HepG2 (cell line): Measurements from ENCODE around the gene TMEM116. TPM values are rescaled to one million over a fixed set of nuclear protein-coding genes. Genes with fewer than 3 reads are reported as not detected.

Experiments used
- ATAC-seq: fragments of 200-7000 bp; cut with Tn5 transposase; 3 replicates; pipeline ENCODE4 v1.9.1; 2020; ENCODE audit warnings: mild to moderate bottlenecking, moderate library complexity
- BruUV-seq: library from RNA; stranded (reverse); fragments of 400-500 nt; replicated peaks from 2 replicates; lab custom pipeline; 2021; lab: Mats Ljungman, UMichigan
- CTCF ChIA-PET: fragments of 300-600 bp; formaldehyde crosslinking; extraction: SDS; loops from one replicate; lab custom pipeline; 2021; ENCODE audit warnings: low total read pairs, inconsistent platforms, low intra/inter-chr PET ratio; lab: Yijun Ruan, JAX
- POLR2A ChIA-PET: fragments of 350-600 bp; sonication (Branson Sonifier 250); formaldehyde crosslinking; loops from one replicate; lab custom pipeline; 2020; ENCODE audit warnings: antibody characterized with exemption, inconsistent platforms; lab: Yijun Ruan, JAX
- DNase-seq: peaks from one replicate; pipeline ENCODE4 v3.0.0-alpha.2; 2015; ENCODE audit warnings: low spot score
- FAIRE-seq: peaks from 3 replicates; lab custom pipeline; 2011; peaks lifted over from hg19 to GRCh38; lab: Jason Lieb, UNC
- H2AFZ ChIP-seq: one replicate; pipeline ENCODE4 v1.6.1; 2011; ENCODE audit warnings: low read length, inconsistent platforms
- H3K27ac ChIP-seq: fragments of 300-600 bp; 3 replicates; pipeline ENCODE4 v1.8.0; 2011; ENCODE audit warnings: mixed run types, mild to moderate bottlenecking, mixed read lengths, low read length, inconsistent platforms; ENCODE audit not compliant: insufficient read depth; ENCODE audit errors: extremely low read length
- H3K27me3 ChIP-seq, 2 experiments: fragments of 200-600 bp in 1 of 2; 2 replicates in 1 of 2; 3 replicates in 1 of 2; pipeline versions ENCODE4 v1.6.0 to v1.8.0; 2011; ENCODE audit warnings: low read length in 2 of 2, mild to moderate bottlenecking in 2 of 2, moderate library complexity in 2 of 2, inconsistent platforms in 1 of 2; ENCODE audit not compliant: insufficient read depth in 2 of 2, control insufficient read depth in 1 of 2
- H3K36me3 ChIP-seq, 2 experiments: fragments of 200-600 bp in 1 of 2; replicated peaks in 1 of 2; 2 replicates in 1 of 2; 3 replicates in 1 of 2; pipeline versions ENCODE4 v1.5.1 to v1.8.0; 2011; ENCODE audit warnings: low read length in 2 of 2, inconsistent platforms in 1 of 2; ENCODE audit not compliant: insufficient read depth in 2 of 2, control insufficient read depth in 1 of 2
- H3K4me1 ChIP-seq: 2 replicates; pipeline ENCODE4 v1.5.1; 2012; ENCODE audit warnings: low read length, inconsistent platforms; ENCODE audit not compliant: insufficient read depth
- H3K4me2 ChIP-seq: 2 replicates; pipeline ENCODE4 v1.6.0; 2011; ENCODE audit warnings: low read depth, low read length, inconsistent platforms
- H3K4me3 ChIP-seq, 3 experiments: fragments of 200-600 bp in 1 of 3; sonication (generic), shearing (Covaris generic) in 1 of 3; replicated peaks in 1 of 3; 2 replicates each; pipeline ENCODE4 v1.5.1; 2011 to 2016; ENCODE audit warnings: low read length in 3 of 3, inconsistent platforms in 2 of 3, low read depth in 2 of 3, mild to moderate bottlenecking in 2 of 3, control low read depth in 1 of 3, mixed read lengths in 1 of 3; ENCODE audit not compliant: insufficient read depth in 1 of 3
- H3K79me2 ChIP-seq: one replicate; pipeline ENCODE4 v1.6.1; 2011; ENCODE audit warnings: low read length, inconsistent platforms; ENCODE audit not compliant: insufficient read depth
- H3K9ac ChIP-seq: 2 replicates; pipeline ENCODE4 v1.6.0; 2011; ENCODE audit warnings: mild to moderate bottlenecking, low read depth, low read length, inconsistent platforms; ENCODE audit not compliant: insufficient read depth
- H3K9me3 ChIP-seq: 2 replicates; pipeline ENCODE4 v1.5.1; 2012; ENCODE audit warnings: mild to moderate bottlenecking, low read length
- H4K20me1 ChIP-seq: 2 replicates; pipeline ENCODE4 v1.6.0; 2011; ENCODE audit warnings: inconsistent platforms, mild to moderate bottlenecking, low read length, moderate library complexity; ENCODE audit not compliant: insufficient read depth
- PITX1 ChIP-seq: sonication (generic); formaldehyde crosslinking; IDR thresholded peaks from 2 replicates; pipeline ENCODE4 v1.5.1; 2020; ENCODE audit warnings: mild to moderate bottlenecking, missing genetic modification reagents
- POLR2AphosphoS2 ChIP-seq: IDR thresholded peaks from 2 replicates; pipeline ENCODE4 v1.6.1; 2011; ENCODE audit warnings: low read depth, low read length, improper control_type of control experiment
- RARG ChIP-seq: sonication (generic); formaldehyde crosslinking; IDR thresholded peaks from 2 replicates; pipeline ENCODE4 v1.4.0; 2020; ENCODE audit warnings: low read depth, mild to moderate bottlenecking, missing genetic modification reagents
- ZKSCAN1 ChIP-seq: fragments of 150-350 bp; IDR thresholded peaks from 2 replicates; pipeline ENCODE4 v1.6.1; 2014; ENCODE audit warnings: low read length
- ZNF160 ChIP-seq: sonication (generic); formaldehyde crosslinking; IDR thresholded peaks from 2 replicates; pipeline ENCODE4 v1.8.0; 2022; ENCODE audit warnings: mild to moderate bottlenecking, inconsistent platforms, missing genetic modification reagents
- ZNF567 ChIP-seq: sonication (generic); formaldehyde crosslinking; IDR thresholded peaks from 2 replicates; pipeline ENCODE4 v1.8.1; 2023; ENCODE audit warnings: mild to moderate bottlenecking, missing genetic modification reagents, borderline replicate concordance
- ZSCAN20 ChIP-seq: sonication (generic); formaldehyde crosslinking; IDR thresholded peaks from 2 replicates; pipeline ENCODE4 v1.4.0; 2020; ENCODE audit warnings: missing genetic modification reagents, mild to moderate bottlenecking, borderline replicate concordance
- WGBS: methylation state at CpG from one replicate; pipeline ENCODE4 v1.1.6; 2017; ENCODE audit warnings: low lambda C conversion rate; 5-methylcytosine and 5-hydroxymethylcytosine counted together
- in situ Hi-C: cut with HindIII; loops from 2 replicates; pipeline ENCODE4 v1.10.0; 2017; ENCODE audit warnings: low pct_unique_long_range_greater_than_20kb; ENCODE audit not compliant: extremely low pct_ligation_motif_present
- intact Hi-C: fragments of 100-400 bp; cut with micrococcal nuclease; formaldehyde crosslinking; loops from one replicate; pipeline ENCODE4 v1.10.0; 2022; ENCODE audit not compliant: unreplicated experiment
- polyA plus RNA-seq, 8 experiments: library from polyadenylated mRNA; depleted of rRNA in 3 of 8; stranded (reverse) in 7 of 8; unstranded in 1 of 8; fragments of >200 nt; fragmentation: Illumina TruSeq in 4 of 8; extraction: Trizol in 4 of 8; gene quantifications; 2 replicates each; pipeline versions ENCODE4 v1.2.1 to v1.2.3, GENCODE V29; 2011 to 2016; ENCODE audit warnings: low read depth in 4 of 8, missing spikeins in 1 of 8, mixed read lengths in 1 of 8; ENCODE audit not compliant: insufficient read depth in 1 of 8
- total RNA-seq, 5 experiments: library from RNA; depleted of rRNA; stranded (reverse); fragments of >200 nt; fragmentation: Illumina TruSeq; extraction: Trizol; gene quantifications; 2 replicates each; pipeline ENCODE4 v1.2.3, GENCODE V29; 2016; ENCODE audit warnings: low read depth in 1 of 5
- TF ChIP-seq, protein P1 (sequence below): sonication (generic); formaldehyde crosslinking; IDR thresholded peaks from 2 replicates; pipeline ENCODE4 v1.4.0; 2020; ENCODE audit warnings: missing genetic modification reagents
- TF ChIP-seq, protein P2 (sequence below): sonication (generic); formaldehyde crosslinking; IDR thresholded peaks from 2 replicates; pipeline ENCODE4 v1.4.0; 2020; ENCODE audit warnings: missing genetic modification reagents, borderline replicate concordance
- TF ChIP-seq, protein P3 (sequence below): sonication (generic); formaldehyde crosslinking; IDR thresholded peaks from 2 replicates; pipeline ENCODE4 v1.5.0; 2020; ENCODE audit warnings: mild to moderate bottlenecking, missing genetic modification reagents
- TF ChIP-seq, protein P4 (sequence below): sonication (generic); formaldehyde crosslinking; IDR thresholded peaks from 2 replicates; pipeline ENCODE4 v1.4.0; 2020; ENCODE audit warnings: mild to moderate bottlenecking, missing genetic modification reagents
- TF ChIP-seq, protein P5 (sequence below): IDR thresholded peaks from 2 replicates; pipeline ENCODE4 v1.6.1; 2016

The TMEM116 gene
- total and polyA plus RNA-seq, 2 of the 13 experiments (the other 11 are each of a cell fraction or from before 2014, with no cell fraction given), result 14.0 to 17.8 TPM

DNA sequence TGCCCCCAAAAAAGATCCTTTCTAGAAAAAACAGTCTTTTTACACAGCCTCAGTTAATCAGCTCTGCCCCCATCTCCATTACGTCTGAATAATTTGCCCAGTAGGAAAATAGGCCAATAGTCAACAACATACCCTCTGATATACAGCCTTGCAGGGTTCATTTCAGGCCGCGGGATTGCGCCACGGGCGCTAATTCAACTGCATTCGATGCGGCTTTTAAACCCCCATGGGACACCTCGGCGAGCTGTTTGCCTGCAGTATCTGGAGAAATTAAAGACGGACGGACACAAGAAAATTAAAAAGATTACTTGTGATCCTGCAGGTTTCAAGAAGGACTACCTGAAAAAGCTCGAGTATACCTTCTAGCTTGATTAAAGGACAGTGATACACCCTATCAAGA, 36.4 kb upstream of the TMEM116 start:
- TF ChIP-seq, protein P1, sequence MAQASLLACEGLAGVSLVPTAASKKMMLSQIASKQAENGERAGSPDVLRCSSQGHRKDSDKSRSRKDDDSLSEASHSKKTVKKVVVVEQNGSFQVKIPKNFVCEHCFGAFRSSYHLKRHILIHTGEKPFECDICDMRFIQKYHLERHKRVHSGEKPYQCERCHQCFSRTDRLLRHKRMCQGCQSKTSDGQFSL (CRISPR knock-in tag), result no peak
- TF ChIP-seq ZKSCAN1, result no peak
- no peak for TF ChIP-seq ZNF567 (CRISPR knock-in tag)
- TF ChIP-seq, protein P2, sequence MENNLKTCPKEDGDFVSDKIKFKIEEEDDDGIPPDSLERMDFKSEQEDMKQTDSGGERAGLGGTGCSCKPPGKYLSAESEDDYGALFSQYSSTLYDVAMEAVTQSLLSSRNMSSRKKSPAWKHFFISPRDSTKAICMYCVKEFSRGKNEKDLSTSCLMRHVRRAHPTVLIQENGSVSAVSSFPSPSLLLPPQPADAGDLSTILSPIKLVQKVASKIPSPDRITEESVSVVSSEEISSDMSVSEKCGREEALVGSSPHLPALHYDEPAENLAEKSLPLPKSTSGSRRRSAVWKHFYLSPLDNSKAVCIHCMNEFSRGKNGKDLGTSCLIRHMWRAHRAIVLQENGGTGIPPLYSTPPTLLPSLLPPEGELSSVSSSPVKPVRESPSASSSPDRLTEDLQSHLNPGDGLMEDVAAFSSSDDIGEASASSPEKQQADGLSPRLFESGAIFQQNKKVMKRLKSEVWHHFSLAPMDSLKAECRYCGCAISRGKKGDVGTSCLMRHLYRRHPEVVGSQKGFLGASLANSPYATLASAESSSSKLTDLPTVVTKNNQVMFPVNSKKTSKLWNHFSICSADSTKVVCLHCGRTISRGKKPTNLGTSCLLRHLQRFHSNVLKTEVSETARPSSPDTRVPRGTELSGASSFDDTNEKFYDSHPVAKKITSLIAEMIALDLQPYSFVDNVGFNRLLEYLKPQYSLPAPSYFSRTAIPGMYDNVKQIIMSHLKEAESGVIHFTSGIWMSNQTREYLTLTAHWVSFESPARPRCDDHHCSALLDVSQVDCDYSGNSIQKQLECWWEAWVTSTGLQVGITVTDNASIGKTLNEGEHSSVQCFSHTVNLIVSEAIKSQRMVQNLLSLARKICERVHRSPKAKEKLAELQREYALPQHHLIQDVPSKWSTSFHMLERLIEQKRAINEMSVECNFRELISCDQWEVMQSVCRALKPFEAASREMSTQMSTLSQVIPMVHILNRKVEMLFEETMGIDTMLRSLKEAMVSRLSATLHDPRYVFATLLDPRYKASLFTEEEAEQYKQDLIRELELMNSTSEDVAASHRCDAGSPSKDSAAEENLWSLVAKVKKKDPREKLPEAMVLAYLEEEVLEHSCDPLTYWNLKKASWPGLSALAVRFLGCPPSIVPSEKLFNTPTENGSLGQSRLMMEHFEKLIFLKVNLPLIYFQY (CRISPR knock-in tag), result no peak
- no peak for TF ChIP-seq POLR2AphosphoS2
- TF ChIP-seq RARG, result no peak
- TF ChIP-seq, protein P3, sequence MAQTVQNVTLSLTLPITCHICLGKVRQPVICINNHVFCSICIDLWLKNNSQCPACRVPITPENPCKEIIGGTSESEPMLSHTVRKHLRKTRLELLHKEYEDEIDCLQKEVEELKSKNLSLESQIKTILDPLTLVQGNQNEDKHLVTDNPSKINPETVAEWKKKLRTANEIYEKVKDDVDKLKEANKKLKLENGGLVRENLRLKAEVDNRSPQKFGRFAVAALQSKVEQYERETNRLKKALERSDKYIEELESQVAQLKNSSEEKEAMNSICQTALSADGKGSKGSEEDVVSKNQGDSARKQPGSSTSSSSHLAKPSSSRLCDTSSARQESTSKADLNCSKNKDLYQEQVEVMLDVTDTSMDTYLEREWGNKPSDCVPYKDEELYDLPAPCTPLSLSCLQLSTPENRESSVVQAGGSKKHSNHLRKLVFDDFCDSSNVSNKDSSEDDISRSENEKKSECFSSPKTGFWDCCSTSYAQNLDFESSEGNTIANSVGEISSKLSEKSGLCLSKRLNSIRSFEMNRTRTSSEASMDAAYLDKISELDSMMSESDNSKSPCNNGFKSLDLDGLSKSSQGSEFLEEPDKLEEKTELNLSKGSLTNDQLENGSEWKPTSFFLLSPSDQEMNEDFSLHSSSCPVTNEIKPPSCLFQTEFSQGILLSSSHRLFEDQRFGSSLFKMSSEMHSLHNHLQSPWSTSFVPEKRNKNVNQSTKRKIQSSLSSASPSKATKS (CRISPR knock-in tag), result no peak
- TF ChIP-seq, protein P4, sequence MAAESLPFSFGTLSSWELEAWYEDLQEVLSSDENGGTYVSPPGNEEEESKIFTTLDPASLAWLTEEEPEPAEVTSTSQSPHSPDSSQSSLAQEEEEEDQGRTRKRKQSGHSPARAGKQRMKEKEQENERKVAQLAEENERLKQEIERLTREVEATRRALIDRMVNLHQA (CRISPR knock-in tag), result no peak
- TF ChIP-seq, protein P5, sequence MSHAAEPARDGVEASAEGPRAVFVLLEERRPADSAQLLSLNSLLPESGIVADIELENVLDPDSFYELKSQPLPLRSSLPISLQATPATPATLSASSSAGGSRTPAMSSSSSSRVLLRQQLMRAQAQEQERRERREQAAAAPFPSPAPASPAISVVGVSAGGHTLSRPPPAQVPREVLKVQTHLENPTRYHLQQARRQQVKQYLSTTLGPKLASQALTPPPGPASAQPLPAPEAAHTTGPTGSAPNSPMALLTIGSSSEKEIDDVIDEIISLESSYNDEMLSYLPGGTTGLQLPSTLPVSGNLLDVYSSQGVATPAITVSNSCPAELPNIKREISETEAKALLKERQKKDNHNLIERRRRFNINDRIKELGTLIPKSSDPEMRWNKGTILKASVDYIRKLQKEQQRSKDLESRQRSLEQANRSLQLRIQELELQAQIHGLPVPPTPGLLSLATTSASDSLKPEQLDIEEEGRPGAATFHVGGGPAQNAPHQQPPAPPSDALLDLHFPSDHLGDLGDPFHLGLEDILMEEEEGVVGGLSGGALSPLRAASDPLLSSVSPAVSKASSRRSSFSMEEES (CRISPR knock-in tag), result no peak
- no peak for TF ChIP-seq PITX1 (CRISPR knock-in tag)
- TF ChIP-seq ZSCAN20 (CRISPR knock-in tag), result no peak
- no peak for TF ChIP-seq ZNF160 (CRISPR knock-in tag)
- Histone ChIP-seq H3K27ac (no peak overlapping the region), H3K9ac (no peak overlapping the region), H3K79me2 (no peaks in the 10 kb centered on the region), H3K9me3 (no peaks in the 10 kb centered on the region), H3K27me3 (no peaks in the 10 kb centered on the region), H2AFZ (no peak overlapping the region), H4K20me1 (no peaks in the 10 kb centered on the region; the same call in 1 of the 2 replicates), H3K36me3 (peaks cover 27 to 86% of the 10 kb centered on the region in 2 experiments), H3K4me3 (no peak overlapping the region), H3K4me2 (no peak overlapping the region), H3K4me1 (no peaks in the 10 kb centered on the region; the same call in 1 of the 2 replicates)
- intact Hi-C loops (no loop called here), in situ Hi-C loops (no loop called here)
- ATAC-seq (no peak), DNase-seq (no peak), FAIRE-seq (no peak)
- ChIA-PET CTCF (no interaction called here), POLR2A (interaction anchor here (1.9 kb wide), 1 partner anchor 36 kb away, joined by 7 read pairs; the partner anchor contains the start of genes ERP29 and TMEM116)
- WGBS, result 96% methylated on average over 13 of the region's 13 CpGs
- BruUV-seq, result no TSS peak
